ENCODE results near the gene NUP153. TPM values are rescaled to one million over a fixed set of nuclear protein-coding genes. Genes with fewer than 3 reads are reported as not detected.

Gene NUP153
- total RNA-seq, 1 donor from 2014 or later = 93.5 TPM

- DNase-seq (ENCODE audit: low spot score) = no peak
- Mint-ChIP-seq H3K36me3 (ENCODE audit: low read depth) (peaks cover 89% of the 10 kb centered on the region), H3K4me1 (ENCODE audit: low read depth) (peaks cover 42% of the 10 kb centered on the region), H3K9me3 (no peaks in the 10 kb centered on the region), H3K27ac (peak overlapping the region; percentile 86), H3K27me3 (ENCODE audit: low read depth) (no peaks in the 10 kb centered on the region), H3K4me3 (ENCODE audit: low read depth) (no peak overlapping the region)
- intact Hi-C loops (cut with micrococcal nuclease) = loop anchor here (2.0 kb wide), 1 partner anchor 39 kb away; no protein-coding TSS in a partner anchor
Observed at GRCh38 chr6:17633465-17634188, 73.1 kb downstream of the NUP153 start.

DNA sequence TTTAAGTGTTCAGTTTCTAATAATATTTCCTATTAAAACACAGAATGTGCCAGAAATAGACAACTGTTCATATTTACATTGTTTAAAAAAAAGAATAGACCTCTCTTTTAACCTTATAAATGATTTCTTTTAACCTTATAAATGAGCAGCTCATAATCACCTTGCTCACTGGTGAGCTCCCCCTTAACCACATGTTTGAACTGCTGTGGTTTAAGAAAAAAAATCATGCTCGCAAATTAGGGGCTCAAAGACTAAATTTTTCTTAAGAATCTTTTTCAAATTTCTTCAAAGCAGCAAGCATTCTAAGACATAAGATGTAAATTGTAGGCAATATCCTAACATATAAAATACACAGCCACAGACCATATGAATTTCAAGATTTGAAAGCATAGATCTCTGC is 73.8 kb downstream of the NUP153 start:
- Mint-ChIP-seq H3K9me3 (no peaks in the 10 kb centered on the region), H3K36me3 (ENCODE audit: low read depth) (peaks cover 87% of the 10 kb centered on the region), H3K4me3 (ENCODE audit: low read depth) (no peak overlapping the region), H3K27me3 (ENCODE audit: low read depth) (no peaks in the 10 kb centered on the region), H3K27ac (peak overlapping the region; percentile 77), H3K4me1 (ENCODE audit: low read depth) (peaks cover 43% of the 10 kb centered on the region)
- no peak for DNase-seq (ENCODE audit: low spot score)
- intact Hi-C loops (cut with micrococcal nuclease) = loop anchor here (2.0 kb wide), 1 partner anchor 40 kb away; no protein-coding TSS in a partner anchor

DNA sequence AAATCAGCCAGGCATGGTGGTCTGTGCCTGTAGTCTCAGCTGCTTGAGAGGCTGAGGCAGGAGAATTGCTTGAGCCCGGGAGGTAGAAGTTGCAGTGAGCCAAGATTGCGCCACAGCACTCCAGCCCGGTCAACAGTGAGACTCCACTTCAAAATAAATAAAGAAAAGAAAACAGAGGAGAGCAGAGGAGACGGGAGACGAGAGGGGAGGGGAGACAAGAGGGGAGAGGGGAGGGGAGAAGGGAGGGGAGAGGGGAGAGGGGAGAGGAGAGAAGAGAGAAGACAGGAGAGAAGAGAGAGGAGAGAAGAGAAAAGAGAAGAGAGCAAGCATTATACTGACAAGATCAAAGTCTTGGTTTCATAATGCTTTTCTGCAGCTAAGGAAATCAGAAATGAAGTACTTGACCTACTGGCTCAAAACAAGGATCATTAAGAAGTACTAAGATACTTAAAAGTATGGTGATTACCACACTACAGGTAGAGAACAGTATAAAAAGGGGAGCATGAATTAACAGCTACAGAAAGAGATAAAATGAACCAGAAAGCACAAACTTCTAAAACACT is 76.1 kb downstream of the NUP153 start:
- no peak overlapping the region for H3K27ac Mint-ChIP-seq
- intact Hi-C loops (cut with micrococcal nuclease) = no loop called here
- no peak for DNase-seq (ENCODE audit: low spot score)
- H3K36me3 Mint-ChIP-seq (ENCODE audit: low read depth) = peaks cover 84% of the 10 kb centered on the region
- H3K4me3 Mint-ChIP-seq (ENCODE audit: low read depth) = no peak overlapping the region
- no peaks in the 10 kb centered on the region for H3K27me3 Mint-ChIP-seq (ENCODE audit: low read depth)
- H3K4me1 Mint-ChIP-seq (ENCODE audit: low read depth) = peaks cover 36% of the 10 kb centered on the region
- H3K9me3 Mint-ChIP-seq = no peaks in the 10 kb centered on the region

GRCh38 chr6:17629824-17630510 is 76.8 kb downstream of the NUP153 start:
- H3K36me3 Mint-ChIP-seq (ENCODE audit: low read depth) = peaks cover 81% of the 10 kb centered on the region
- DNase-seq (ENCODE audit: low spot score) = no peak
- no peaks in the 10 kb centered on the region for H3K9me3 Mint-ChIP-seq
- peaks cover 35% of the 10 kb centered on the region for H3K4me1 Mint-ChIP-seq (ENCODE audit: low read depth)
- no peak overlapping the region for H3K4me3 Mint-ChIP-seq (ENCODE audit: low read depth)
- H3K27ac Mint-ChIP-seq = no peak overlapping the region
- intact Hi-C loops (cut with micrococcal nuclease) = no loop called here
- H3K27me3 Mint-ChIP-seq (ENCODE audit: low read depth) = no peaks in the 10 kb centered on the region

GRCh38 chr6:17628873-17629272 is 77.9 kb downstream of the NUP153 start:
- intact Hi-C loops (cut with micrococcal nuclease) = no loop called here
- no peak for DNase-seq (ENCODE audit: low spot score)
- Mint-ChIP-seq H3K27ac (no peak overlapping the region), H3K4me1 (ENCODE audit: low read depth) (peaks cover 33% of the 10 kb centered on the region), H3K4me3 (ENCODE audit: low read depth) (no peak overlapping the region), H3K36me3 (ENCODE audit: low read depth) (peaks cover 85% of the 10 kb centered on the region), H3K9me3 (no peaks in the 10 kb centered on the region), H3K27me3 (ENCODE audit: low read depth) (no peaks in the 10 kb centered on the region)

- Mint-ChIP-seq H3K4me1 (ENCODE audit: low read depth) (peaks cover 30% of the 10 kb centered on the region), H3K36me3 (ENCODE audit: low read depth) (peaks cover 84% of the 10 kb centered on the region), H3K4me3 (ENCODE audit: low read depth) (no peak overlapping the region), H3K9me3 (no peaks in the 10 kb centered on the region), H3K27ac (no peak overlapping the region), H3K27me3 (ENCODE audit: low read depth) (no peaks in the 10 kb centered on the region)
- intact Hi-C loops (cut with micrococcal nuclease) = no loop called here
- no peak for DNase-seq (ENCODE audit: low spot score)
Observed at GRCh38 chr6:17624396-17624795, 82.3 kb downstream of the NUP153 start.

DNA sequence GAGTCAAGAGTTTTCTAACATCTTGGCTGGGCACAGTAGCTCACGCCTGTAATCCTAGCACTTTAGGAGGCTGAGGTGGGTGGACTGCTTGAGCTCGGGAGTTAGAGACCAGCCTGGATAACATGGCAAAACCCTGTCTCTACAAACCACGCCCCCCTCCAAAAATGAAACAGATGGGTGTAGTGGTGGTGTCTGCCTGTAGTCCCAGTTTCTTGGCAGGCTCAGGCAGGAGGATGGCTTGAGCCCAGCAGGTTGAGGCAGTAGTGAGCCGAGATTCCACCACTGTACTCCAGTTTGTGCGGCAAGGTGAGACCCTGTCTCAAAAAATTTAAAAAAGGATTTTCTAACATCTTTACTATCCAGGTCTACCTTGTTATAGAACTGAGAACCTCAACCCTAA is 84.6 kb downstream of the NUP153 start:
- Mint-ChIP-seq H3K27me3 (ENCODE audit: low read depth) (no peaks in the 10 kb centered on the region), H3K36me3 (ENCODE audit: low read depth) (peaks cover 84% of the 10 kb centered on the region), H3K9me3 (no peaks in the 10 kb centered on the region), H3K4me1 (ENCODE audit: low read depth) (peaks cover 27% of the 10 kb centered on the region), H3K27ac (no peak overlapping the region), H3K4me3 (ENCODE audit: low read depth) (no peak overlapping the region)
- DNase-seq (ENCODE audit: low spot score) = no peak
- intact Hi-C loops (cut with micrococcal nuclease) = no loop called here

DNA sequence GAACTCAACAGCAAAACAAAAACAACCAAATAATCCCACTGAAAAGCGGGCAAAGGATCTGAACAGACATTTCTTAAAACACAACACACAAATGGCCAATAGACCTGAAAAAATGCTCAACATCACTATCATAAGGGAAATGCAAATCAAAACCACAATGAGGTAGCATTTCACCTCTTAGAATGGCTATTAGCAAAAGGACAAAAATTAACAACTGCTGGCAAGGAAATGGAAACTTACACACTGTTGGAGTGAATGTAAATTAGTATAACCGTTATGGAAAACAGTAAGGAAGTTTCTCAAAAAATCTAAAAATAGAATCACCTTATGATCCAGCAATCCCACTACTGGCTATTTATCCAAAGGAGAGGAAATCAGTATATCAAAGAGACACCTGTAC is 85.7 kb downstream of the NUP153 start:
- no peaks in the 10 kb centered on the region for H3K9me3 Mint-ChIP-seq
- H3K36me3 Mint-ChIP-seq (ENCODE audit: low read depth) = peaks cover 84% of the 10 kb centered on the region
- no peak for DNase-seq (ENCODE audit: low spot score)
- H3K27ac Mint-ChIP-seq = peak overlapping the region; percentile 22
- intact Hi-C loops (cut with micrococcal nuclease) = no loop called here
- no peak overlapping the region for H3K4me3 Mint-ChIP-seq (ENCODE audit: low read depth)
- H3K27me3 Mint-ChIP-seq (ENCODE audit: low read depth) = no peaks in the 10 kb centered on the region
- peaks cover 27% of the 10 kb centered on the region for H3K4me1 Mint-ChIP-seq (ENCODE audit: low read depth)

- Mint-ChIP-seq H3K4me3 (ENCODE audit: low read depth) (no peak overlapping the region), H3K9me3 (no peaks in the 10 kb centered on the region), H3K27me3 (ENCODE audit: low read depth) (no peaks in the 10 kb centered on the region), H3K27ac (no peak overlapping the region), H3K36me3 (ENCODE audit: low read depth) (peaks cover 66% of the 10 kb centered on the region), H3K4me1 (ENCODE audit: low read depth) (peaks cover 10% of the 10 kb centered on the region)
- DNase-seq (ENCODE audit: low spot score) = no peak
- intact Hi-C loops (cut with micrococcal nuclease) = no loop called here
Observed at GRCh38 chr6:17615794-17616193, 90.9 kb downstream of the NUP153 start.

GRCh38 chr6:17612048-17612447 is 94.7 kb downstream of the NUP153 start:
- Mint-ChIP-seq H3K4me3 (ENCODE audit: low read depth) (no peak overlapping the region), H3K27me3 (ENCODE audit: low read depth) (no peaks in the 10 kb centered on the region), H3K27ac (no peak overlapping the region), H3K4me1 (ENCODE audit: low read depth) (no peaks in the 10 kb centered on the region), H3K9me3 (no peaks in the 10 kb centered on the region), H3K36me3 (ENCODE audit: low read depth) (peaks cover 36% of the 10 kb centered on the region)
- intact Hi-C loops (cut with micrococcal nuclease) = no loop called here
- no peak for DNase-seq (ENCODE audit: low spot score)

GRCh38 chr6:17610835-17611234 is 95.9 kb downstream of the NUP153 start:
- H3K27ac Mint-ChIP-seq = no peak overlapping the region
- no peak for DNase-seq (ENCODE audit: low spot score)
- no peaks in the 10 kb centered on the region for H3K9me3 Mint-ChIP-seq
- intact Hi-C loops (cut with micrococcal nuclease) = no loop called here
- peaks cover 32% of the 10 kb centered on the region for H3K36me3 Mint-ChIP-seq (ENCODE audit: low read depth)
- H3K27me3 Mint-ChIP-seq (ENCODE audit: low read depth) = no peaks in the 10 kb centered on the region
- H3K4me3 Mint-ChIP-seq (ENCODE audit: low read depth) = no peak overlapping the region
- no peaks in the 10 kb centered on the region for H3K4me1 Mint-ChIP-seq (ENCODE audit: low read depth)

- no peak overlapping the region for H3K27ac Mint-ChIP-seq
- peaks cover 14% of the 10 kb centered on the region for H3K4me1 Mint-ChIP-seq (ENCODE audit: low read depth)
- peaks cover 15% of the 10 kb centered on the region for H3K36me3 Mint-ChIP-seq (ENCODE audit: low read depth)
- no peaks in the 10 kb centered on the region for H3K9me3 Mint-ChIP-seq
- DNase-seq (ENCODE audit: low spot score) = no peak
- intact Hi-C loops (cut with micrococcal nuclease) = no loop called here
- no peaks in the 10 kb centered on the region for H3K27me3 Mint-ChIP-seq (ENCODE audit: low read depth)
- H3K4me3 Mint-ChIP-seq (ENCODE audit: low read depth) = no peak overlapping the region
Observed at GRCh38 chr6:17606606-17607005, 100.1 kb downstream of the NUP153 start.

GRCh38 chr6:17602888-17603287 is 103.8 kb downstream of the NUP153 start:
- peaks cover 15% of the 10 kb centered on the region for H3K36me3 Mint-ChIP-seq (ENCODE audit: low read depth)
- peaks cover 24% of the 10 kb centered on the region for H3K4me1 Mint-ChIP-seq (ENCODE audit: low read depth)
- no peak for DNase-seq (ENCODE audit: low spot score)
- H3K4me3 Mint-ChIP-seq (ENCODE audit: low read depth) = no peak overlapping the region
- no peak overlapping the region for H3K27ac Mint-ChIP-seq
- H3K9me3 Mint-ChIP-seq = no peaks in the 10 kb centered on the region
- intact Hi-C loops (cut with micrococcal nuclease) = loop anchor here (5.0 kb wide), 1 partner anchor 554 kb away; the partner anchor contains the start of genes KDM1B and TPMT
- no peaks in the 10 kb centered on the region for H3K27me3 Mint-ChIP-seq (ENCODE audit: low read depth)
